Hippocampal formation (tissue), 2 donors: Measurements from ENCODE around the gene SLC9A7.
"Not testable (repeated sequence)": the region's sequence is repeated elsewhere in the genome, so short reads cannot be mapped to it uniquely, and the experiment has no call there.

ENCODE experiments used
- DNase-seq, 2 donors: peaks; one replicate each; lab custom pipeline; 2025; lab: John Stamatoyannopoulos, UW

Gene SLC9A7

GRCh38 chrX:46754036-46754435 lies 4.9 kb downstream of the SLC9A7 start:
- DNase-seq, result no peak

GRCh38 chrX:46750889-46751288 lies 8.0 kb downstream of the SLC9A7 start:
- no peak for DNase-seq

GRCh38 chrX:46744009-46744408 lies 14.9 kb downstream of the SLC9A7 start:
- DNase-seq, result no peak

- no peak for DNase-seq
Measured at GRCh38 chrX:46743046-46743445, 15.9 kb downstream of the SLC9A7 start.

GRCh38 chrX:46739736-46740135 lies 19.2 kb downstream of the SLC9A7 start:
- no peak for DNase-seq

GRCh38 chrX:46737462-46737861 lies 21.5 kb downstream of the SLC9A7 start:
- no peak for DNase-seq

- DNase-seq, result no peak
Measured at GRCh38 chrX:46737041-46737440, 21.9 kb downstream of the SLC9A7 start.

GRCh38 chrX:46735622-46736021 lies 23.3 kb downstream of the SLC9A7 start:
- DNase-seq, result no peak

GRCh38 chrX:46733226-46733625 lies 25.7 kb downstream of the SLC9A7 start:
- DNase-seq, result no peak

- DNase-seq, result no peak
Measured at GRCh38 chrX:46730765-46731164, 28.2 kb downstream of the SLC9A7 start.

- DNase-seq, result no peak
Measured at GRCh38 chrX:46727441-46727840, 31.5 kb downstream of the SLC9A7 start.

- not testable (repeated sequence) for DNase-seq
Measured at GRCh38 chrX:46723569-46723927, 35.4 kb downstream of the SLC9A7 start.

- no peak for DNase-seq
Measured at GRCh38 chrX:46722742-46723568, 36.0 kb downstream of the SLC9A7 start.

- DNase-seq, result no peak
Measured at GRCh38 chrX:46716796-46717195, 42.1 kb downstream of the SLC9A7 start.

GRCh38 chrX:46715997-46716396 lies 42.9 kb downstream of the SLC9A7 start:
- DNase-seq, result no peak

GRCh38 chrX:46715530-46715929 lies 43.4 kb downstream of the SLC9A7 start:
- DNase-seq, result no peak

- no peak for DNase-seq
Measured at GRCh38 chrX:46713672-46714490, 45.0 kb downstream of the SLC9A7 start.

- DNase-seq, result no peak
Measured at GRCh38 chrX:46712764-46713163, 46.2 kb downstream of the SLC9A7 start.

- DNase-seq, result no peak
Measured at GRCh38 chrX:46710927-46711623, 47.8 kb downstream of the SLC9A7 start.

GRCh38 chrX:46710425-46710824 lies 48.5 kb downstream of the SLC9A7 start:
- DNase-seq, result no peak

- DNase-seq, result no peak
Measured at GRCh38 chrX:46707274-46707965, 51.5 kb downstream of the SLC9A7 start.
